NCI-H226 (cell line): ENCODE data around the gene KCNJ1.

Source experiments
- DNase-seq: peaks from one replicate; pipeline ENCODE4 v3.0.0-alpha.2; 2015

Gene KCNJ1

GRCh38 chr11:128901653-128902514 lies 34.8 kb upstream of the KCNJ1 start:
- DNase-seq = no peak

DNA sequence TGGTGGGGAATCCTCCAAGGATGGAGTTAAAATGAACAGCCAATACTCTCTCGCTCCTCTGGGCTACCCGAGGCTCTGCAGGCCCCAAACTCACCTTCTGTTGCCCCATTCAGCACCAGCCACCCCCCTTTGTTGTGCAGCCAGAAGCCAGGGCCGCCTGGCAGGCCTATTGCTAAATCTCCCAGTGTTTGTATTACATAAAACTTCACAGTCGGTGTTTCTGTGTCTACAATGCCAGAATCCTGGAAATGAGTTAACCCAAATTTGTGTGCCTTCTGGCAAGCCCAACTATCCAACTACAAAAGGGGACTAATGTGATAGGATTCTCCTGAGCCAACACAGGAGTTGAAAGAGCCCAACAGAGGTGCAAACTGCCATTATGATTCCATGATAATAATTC lies 33.4 kb upstream of the KCNJ1 start:
- DNase-seq = no peak

GRCh38 chr11:128898580-128899344 lies 31.7 kb upstream of the KCNJ1 start:
- peak; percentile 68 for DNase-seq

- DNase-seq = no peak
Observed at GRCh38 chr11:128897826-128898225, 30.7 kb upstream of the KCNJ1 start.

- no peak for DNase-seq
Observed at GRCh38 chr11:128896356-128896755, 29.3 kb upstream of the KCNJ1 start.

- DNase-seq = no peak
Observed at GRCh38 chr11:128895526-128895925, 28.4 kb upstream of the KCNJ1 start.

- DNase-seq = peak; percentile 76
Observed at GRCh38 chr11:128894685-128895084, 27.6 kb upstream of the KCNJ1 start.

DNA sequence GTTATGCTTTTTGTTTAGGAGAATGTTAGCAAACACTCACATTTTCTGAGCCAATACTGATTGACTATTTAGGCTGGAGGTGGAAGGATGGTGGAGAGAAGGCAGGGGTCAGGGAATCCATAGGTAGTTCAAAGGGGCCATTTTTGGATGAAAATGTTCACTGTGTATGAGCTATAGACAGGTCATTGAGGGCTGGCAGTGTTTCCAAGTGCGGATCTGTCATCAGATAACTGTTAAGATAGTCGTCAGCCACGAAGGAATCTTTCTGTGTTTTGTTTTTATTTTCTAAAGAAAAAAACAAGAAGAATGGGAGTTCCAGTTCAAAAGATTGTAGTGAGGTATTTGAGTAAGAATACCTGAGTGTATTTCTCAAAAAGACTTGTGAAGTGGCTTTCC lies 27.2 kb upstream of the KCNJ1 start:
- DNase-seq = no peak

DNA sequence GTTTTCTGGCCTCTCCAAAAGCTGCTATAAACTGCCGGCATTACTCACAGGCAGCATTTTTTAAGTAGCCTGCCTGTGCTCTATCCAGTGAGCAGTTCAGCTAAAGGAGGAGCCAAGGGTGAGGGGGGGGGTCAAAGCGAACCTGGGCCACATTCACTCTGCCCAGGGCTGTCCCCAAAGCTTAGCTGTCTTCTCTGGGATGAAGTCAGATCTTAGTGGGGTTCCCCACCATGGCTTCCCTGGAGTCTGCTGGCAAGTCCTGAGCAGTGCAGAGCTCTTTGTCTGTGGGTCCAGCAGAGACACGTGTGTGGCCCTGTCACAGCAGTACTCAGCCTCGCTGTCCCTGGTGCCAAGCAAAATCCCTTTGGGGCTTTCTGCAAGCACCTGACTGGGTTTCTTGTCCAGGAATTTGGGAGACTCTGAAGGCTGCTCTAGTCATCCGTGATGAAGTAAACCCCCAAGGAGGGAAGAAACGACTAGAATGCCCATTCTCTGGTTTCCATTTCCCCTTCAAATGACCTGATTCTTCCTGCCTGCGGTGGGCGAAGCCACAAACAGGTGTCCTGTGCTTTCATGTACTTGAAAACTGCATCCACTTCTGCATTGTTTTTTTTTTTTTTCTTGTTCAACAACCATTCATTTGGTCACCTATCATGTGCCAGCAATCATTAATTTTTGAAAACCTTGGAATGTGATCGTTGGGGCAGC lies 26.6 kb upstream of the KCNJ1 start:
- no peak for DNase-seq

DNA sequence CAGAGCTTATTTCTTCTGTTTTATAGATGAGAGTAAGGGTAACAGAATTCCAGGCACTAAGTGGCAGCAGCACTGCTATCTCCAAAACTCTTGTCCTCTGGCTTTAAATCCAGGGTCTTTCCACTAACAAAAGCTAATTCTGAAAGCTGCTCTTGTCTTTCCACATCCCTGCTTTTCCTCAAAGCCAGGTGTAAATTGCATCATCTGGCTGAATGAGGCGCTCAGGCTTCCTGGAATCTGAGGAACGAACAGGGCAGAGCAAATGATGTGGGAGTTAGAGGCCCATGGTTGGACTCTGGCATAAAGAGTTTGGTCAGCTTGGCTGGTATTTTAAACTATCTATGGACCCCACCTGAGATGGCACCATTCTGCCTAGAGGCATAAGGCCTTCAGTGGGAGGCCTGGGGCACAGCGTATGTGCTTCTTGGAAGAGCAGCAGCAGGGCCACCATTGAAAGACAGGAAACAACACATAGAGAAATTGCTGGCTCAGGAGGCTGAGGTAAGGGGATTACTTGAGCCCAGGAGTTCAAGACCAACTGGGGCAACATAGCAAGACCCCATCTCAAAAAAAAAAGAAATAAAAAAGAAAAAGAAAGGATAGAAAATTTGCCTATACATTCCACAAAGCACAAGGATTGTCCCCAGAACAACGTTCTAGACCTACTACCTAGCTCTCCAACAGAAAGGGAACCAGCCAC lies 25.9 kb upstream of the KCNJ1 start:
- peak; percentile 89 for DNase-seq

DNA sequence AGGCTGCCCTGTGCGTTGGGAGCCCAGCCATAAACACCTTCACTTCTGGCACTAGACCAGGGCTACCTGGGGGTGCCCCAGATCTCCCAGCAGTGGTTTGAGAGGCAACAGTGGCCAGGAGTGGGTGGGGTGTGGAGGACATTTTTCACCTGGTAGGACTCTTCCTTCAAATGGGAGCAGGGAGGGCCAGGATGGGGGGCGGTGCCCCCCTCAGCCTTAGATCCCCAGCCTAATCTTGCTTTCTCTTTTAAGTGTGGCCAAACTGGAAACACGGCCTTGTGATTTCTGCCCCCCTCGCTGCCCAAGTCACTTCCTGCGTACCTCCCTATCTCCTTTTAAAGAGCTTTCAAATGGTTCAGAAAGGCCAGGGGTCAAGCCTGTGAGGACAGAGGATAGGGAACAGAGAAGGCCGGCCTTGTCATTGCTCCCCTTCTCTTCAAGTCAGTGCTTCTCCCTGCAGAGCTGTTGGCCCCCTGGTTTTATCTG lies 24.9 kb upstream of the KCNJ1 start:
- DNase-seq = no peak

- no peak for DNase-seq
Observed at GRCh38 chr11:128890543-128891368, 23.7 kb upstream of the KCNJ1 start, which contains the start of gene KCNJ5. Gene KCNJ5 (plus strand): TSS chr11:128891356. CDS start chr11:128911274, 19,918 bp downstream.

DNA sequence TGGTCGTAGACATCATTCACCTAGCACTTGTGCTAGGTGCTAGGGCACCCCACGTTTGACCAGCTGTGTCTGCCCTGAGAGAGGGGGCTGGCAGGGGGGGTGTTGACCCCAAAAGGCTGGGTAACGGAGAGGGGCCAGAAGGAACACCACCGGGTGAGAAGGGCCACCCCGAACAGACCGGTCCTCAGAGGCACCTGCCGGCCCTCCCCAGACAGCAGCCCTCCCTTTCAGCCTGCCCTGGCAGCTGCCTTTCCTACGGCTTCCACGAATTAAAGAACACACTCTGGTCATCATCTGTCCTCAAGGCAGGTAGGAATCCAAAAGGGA lies 23.1 kb upstream of the KCNJ1 start:
- DNase-seq = no peak

GRCh38 chr11:128889657-128890213 lies 22.6 kb upstream of the KCNJ1 start:
- no peak for DNase-seq

- DNase-seq = no peak
Observed at GRCh38 chr11:128888034-128888985, 21.2 kb upstream of the KCNJ1 start.

DNA sequence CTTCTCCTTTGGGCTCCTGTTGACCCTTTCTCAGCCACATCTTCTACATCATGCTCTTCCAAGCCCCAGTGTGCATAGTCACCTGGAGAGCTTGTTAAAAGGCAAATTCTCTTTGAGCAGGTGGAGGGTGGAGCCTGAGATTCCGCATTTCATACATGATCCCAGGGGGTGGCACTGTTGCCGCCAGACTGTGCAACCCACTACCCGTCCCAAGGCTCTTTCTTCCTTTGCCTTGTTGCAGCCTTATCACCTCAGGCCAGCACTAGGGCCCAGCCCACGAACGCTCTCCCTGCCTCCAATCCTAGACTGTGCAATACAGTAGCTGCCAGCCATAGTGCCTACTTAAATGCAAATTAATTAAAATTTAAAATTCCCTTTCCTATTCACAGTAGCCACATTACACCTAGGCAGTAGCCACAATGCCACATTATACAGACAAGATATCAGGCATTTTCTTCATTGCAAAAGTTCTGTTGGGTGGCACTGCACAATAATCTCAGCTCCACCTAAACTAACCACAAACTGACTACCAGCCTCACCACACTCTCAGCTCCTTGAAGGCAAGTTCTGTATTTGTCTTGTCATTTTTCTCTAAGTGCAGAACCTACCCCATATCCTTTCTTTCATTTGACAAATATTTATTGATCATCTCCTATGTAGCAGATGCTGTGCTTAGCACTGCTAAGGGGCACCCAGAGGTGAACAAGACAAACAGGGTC lies 19.5 kb upstream of the KCNJ1 start:
- peak; percentile 52 for DNase-seq

DNA sequence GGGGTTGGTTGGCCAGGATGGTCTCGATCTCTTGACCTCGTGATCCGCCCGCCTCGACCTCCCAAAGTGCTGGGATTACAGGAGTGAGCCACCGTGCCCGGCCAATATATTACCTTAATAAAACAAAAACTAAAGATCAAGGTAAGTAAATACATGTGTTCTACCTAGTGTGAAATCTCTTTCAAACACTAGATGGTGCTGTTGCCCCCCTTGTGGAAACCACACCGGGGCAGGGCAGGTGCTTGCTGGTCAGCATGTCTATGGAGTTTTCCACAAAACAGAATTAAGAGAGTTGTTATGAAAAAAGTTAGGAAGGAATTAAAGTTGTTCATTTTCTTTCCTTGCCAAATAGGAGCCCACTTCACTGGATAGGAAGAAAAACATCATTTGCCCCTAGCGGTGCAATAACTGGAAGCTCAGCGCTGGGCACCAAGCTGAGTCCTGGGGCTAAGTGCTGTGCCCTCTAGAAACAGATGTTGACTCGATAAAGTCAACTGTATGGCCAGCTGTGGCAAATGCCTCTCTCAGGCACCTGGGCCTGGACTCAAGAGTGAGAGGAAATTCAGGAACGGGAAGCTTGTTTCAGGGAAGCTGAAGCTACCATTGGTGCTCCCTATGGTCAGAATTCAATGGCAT lies 17.7 kb upstream of the KCNJ1 start:
- peak; percentile 51 for DNase-seq

- no peak for DNase-seq
Observed at GRCh38 chr11:128884054-128884453, 17.0 kb upstream of the KCNJ1 start.

GRCh38 chr11:128882451-128882850 lies 15.4 kb upstream of the KCNJ1 start:
- DNase-seq = no peak
